ENCODE measurements around the gene ATMIN.

ATMIN gene

DNA sequence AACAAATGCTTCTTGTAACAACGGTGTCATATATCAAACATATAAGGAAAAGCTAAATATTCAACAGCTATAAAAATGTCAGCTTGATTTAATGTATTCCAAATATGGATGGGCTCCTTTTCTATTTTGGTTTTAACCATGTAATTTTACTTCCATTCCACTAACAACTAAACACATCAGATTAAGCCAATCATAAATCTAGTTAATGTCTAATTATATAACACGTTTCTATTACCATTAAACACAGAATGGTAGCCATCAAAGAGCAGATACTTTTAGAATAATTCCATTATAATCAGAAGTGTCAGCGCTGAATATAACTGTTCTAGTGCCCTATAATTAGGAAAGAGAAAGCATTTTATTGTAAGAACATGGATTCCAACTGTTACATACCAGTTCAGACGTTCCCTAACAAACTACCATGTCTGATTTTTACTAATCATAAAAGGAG lies 38.9 kb upstream of the ATMIN start:
- Histone ChIP-seq H3K27me3 (ENCODE audit: insufficient read depth, low read length) (no peaks in the 10 kb centered on the region), H3K4me1 (ENCODE audit: control insufficient read depth, insufficient read depth, low read length, unreplicated experiment) (peaks cover 36% of the 10 kb centered on the region), H3K36me3 (ENCODE audit: insufficient read depth, low read length) (no peaks in the 10 kb centered on the region), H2AFZ (ENCODE audit: low read length, unreplicated experiment) (peak overlapping the region; percentile 55), H3K4me3 (ENCODE audit: low read depth, low read length) (peak overlapping the region; percentile 75), H3K27ac (ENCODE audit: low read depth, low read length) (peak overlapping the region; percentile 42), H3K79me2 (ENCODE audit: control insufficient read depth, insufficient read depth, low read length, unreplicated experiment) (peaks cover 95% of the 10 kb centered on the region)

DNA sequence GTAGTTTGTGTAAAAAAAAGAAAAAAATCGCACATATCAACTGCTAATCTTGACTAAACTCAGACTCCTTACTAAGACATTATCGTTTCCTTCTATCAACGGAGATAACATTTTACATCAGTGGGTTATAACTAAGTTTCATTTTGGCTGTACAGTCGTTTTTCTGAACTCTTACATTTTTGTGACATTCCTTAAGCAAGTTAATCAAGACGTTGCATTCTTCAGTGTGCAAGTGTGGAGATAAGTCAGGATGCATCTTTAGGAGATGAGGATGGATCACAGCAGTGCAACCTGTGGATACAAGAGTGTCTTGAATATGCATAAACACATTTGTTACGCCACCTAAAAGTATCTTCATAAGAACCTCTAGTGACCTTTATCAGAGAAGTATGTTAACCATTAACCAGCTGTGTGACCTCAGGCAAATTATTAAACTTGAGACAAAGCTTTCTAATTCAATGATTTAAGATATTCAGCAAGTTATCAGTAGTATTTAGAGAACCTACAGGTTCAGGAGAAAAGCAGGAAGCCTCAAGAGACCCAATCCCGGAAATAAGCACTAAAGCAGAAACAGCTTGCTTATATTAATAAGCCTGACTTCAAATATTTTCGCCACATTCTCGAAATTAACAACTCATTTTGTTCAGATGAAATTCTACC lies 38.4 kb upstream of the ATMIN start:
- Histone ChIP-seq H3K27ac (ENCODE audit: low read depth, low read length) (peak overlapping the region; percentile 42), H3K4me1 (ENCODE audit: control insufficient read depth, insufficient read depth, low read length, unreplicated experiment) (peaks cover 32% of the 10 kb centered on the region), H3K36me3 (ENCODE audit: insufficient read depth, low read length) (no peaks in the 10 kb centered on the region), H3K27me3 (ENCODE audit: insufficient read depth, low read length) (no peaks in the 10 kb centered on the region), H3K4me3 (ENCODE audit: low read depth, low read length) (peak overlapping the region; percentile 75), H3K79me2 (ENCODE audit: control insufficient read depth, insufficient read depth, low read length, unreplicated experiment) (peaks cover 95% of the 10 kb centered on the region), H2AFZ (ENCODE audit: low read length, unreplicated experiment) (peak overlapping the region; percentile 55)

DNA sequence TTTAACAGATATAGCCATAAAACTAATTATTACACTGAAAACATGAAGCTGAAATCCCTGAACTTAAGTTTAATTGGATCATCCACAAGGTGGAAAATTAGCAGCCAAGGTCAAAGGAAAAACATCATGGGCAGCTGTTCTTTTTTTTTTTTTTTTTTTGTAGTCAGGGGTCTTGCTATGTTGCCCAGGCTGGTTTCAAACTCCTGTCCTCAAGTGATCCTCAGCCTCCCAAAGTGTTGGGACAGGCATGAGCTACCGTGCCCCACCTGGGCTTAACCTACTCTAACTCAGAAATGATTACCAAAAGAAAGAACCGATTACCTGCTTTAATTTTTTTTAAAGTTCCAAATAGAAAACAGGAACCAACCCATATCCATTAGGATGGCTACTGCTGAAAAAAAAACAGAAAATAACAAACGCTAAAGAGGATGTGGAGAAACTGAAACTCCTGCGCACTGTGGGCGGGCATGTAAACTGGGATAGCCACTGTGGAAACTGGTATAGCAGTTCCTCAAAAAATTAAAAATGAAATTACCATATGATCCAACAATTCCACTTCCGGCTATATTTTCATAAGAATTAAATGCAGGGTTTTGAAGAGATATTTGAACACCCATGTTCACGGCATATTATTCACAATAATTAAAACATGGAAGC lies 37.5 kb upstream of the ATMIN start:
- H3K27me3 ChIP-seq (ENCODE audit: insufficient read depth, low read length): no peaks in the 10 kb centered on the region
- H2AFZ ChIP-seq (ENCODE audit: low read length, unreplicated experiment): no peak overlapping the region
- H3K27ac ChIP-seq (ENCODE audit: low read depth, low read length): peak overlapping the region; percentile 42
- H3K4me3 ChIP-seq (ENCODE audit: low read depth, low read length): peak overlapping the region; percentile 75
- peaks cover 96% of the 10 kb centered on the region for H3K79me2 ChIP-seq (ENCODE audit: control insufficient read depth, insufficient read depth, low read length, unreplicated experiment)
- H3K36me3 ChIP-seq (ENCODE audit: insufficient read depth, low read length): no peaks in the 10 kb centered on the region
- H3K4me1 ChIP-seq (ENCODE audit: control insufficient read depth, insufficient read depth, low read length, unreplicated experiment): peaks cover 27% of the 10 kb centered on the region

DNA sequence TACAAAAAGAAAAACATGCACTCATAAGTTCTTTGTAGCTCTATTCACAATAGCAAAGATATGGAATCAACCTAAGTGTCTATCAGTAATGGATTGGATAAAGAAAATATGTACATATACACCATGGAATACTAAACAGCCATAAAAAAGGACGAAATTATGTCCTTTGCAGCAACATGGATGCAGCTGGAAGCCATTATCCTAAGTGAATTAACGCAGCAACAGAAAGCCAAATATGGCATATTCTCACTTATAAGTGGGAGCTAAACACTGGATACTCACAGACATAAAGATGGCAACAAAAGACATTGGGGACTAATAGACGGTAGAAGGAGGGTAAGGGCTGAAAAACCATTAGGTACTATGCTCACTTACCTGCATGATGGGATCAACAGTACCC lies 34.8 kb upstream of the ATMIN start:
- H3K36me3 ChIP-seq (ENCODE audit: insufficient read depth, low read length): no peaks in the 10 kb centered on the region
- peaks cover 27% of the 10 kb centered on the region for H3K4me1 ChIP-seq (ENCODE audit: control insufficient read depth, insufficient read depth, low read length, unreplicated experiment)
- peaks cover 99% of the 10 kb centered on the region for H3K79me2 ChIP-seq (ENCODE audit: control insufficient read depth, insufficient read depth, low read length, unreplicated experiment)
- H3K27ac ChIP-seq (ENCODE audit: low read depth, low read length): no peak overlapping the region
- no peak overlapping the region for H2AFZ ChIP-seq (ENCODE audit: low read length, unreplicated experiment)
- no peaks in the 10 kb centered on the region for H3K27me3 ChIP-seq (ENCODE audit: insufficient read depth, low read length)
- H3K4me3 ChIP-seq (ENCODE audit: low read depth, low read length): no peak overlapping the region

DNA sequence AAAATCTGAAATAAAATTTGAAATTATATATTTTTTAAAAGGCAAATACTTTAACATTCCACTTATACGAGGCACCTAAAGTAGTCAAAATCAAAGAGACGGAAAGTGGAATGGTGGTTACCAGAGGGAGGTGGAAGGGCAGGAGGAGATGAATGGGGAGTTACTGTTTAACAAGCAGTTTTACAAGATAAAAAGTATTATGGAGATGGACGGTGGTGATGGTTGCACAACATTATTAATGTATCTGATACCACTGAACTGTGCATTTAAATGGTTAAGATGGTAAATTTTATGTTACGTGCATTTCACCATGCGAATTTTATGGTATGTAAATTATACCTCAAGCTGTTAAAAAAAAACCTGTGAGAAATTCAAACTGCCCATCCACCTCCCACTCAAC lies 34.3 kb upstream of the ATMIN start:
- no peak overlapping the region for H2AFZ ChIP-seq (ENCODE audit: low read length, unreplicated experiment)
- peaks cover 27% of the 10 kb centered on the region for H3K4me1 ChIP-seq (ENCODE audit: control insufficient read depth, insufficient read depth, low read length, unreplicated experiment)
- no peak overlapping the region for H3K4me3 ChIP-seq (ENCODE audit: low read depth, low read length)
- H3K79me2 ChIP-seq (ENCODE audit: control insufficient read depth, insufficient read depth, low read length, unreplicated experiment): peaks cover 99% of the 10 kb centered on the region
- no peaks in the 10 kb centered on the region for H3K36me3 ChIP-seq (ENCODE audit: insufficient read depth, low read length)
- no peaks in the 10 kb centered on the region for H3K27me3 ChIP-seq (ENCODE audit: insufficient read depth, low read length)
- no peak overlapping the region for H3K27ac ChIP-seq (ENCODE audit: low read depth, low read length)

DNA sequence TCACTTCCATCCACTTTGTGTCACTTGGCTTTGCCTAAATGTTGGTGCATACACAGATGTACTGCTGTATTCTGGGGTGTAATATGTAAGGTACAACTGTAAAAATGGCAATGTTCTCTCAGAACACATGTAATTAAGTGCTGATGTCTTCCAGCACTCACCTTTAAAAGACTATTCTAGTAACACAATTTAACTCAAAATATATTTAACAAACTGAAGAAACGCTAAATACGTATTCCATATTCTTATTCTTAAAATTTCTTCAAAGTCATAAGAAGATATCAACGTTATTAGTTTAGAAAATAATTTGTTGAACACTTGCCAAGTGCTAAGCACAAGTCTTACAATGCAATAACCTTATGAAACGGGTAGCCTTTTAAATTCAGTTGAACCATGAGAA lies 32.6 kb upstream of the ATMIN start:
- H2AFZ ChIP-seq (ENCODE audit: low read length, unreplicated experiment): no peak overlapping the region
- no peaks in the 10 kb centered on the region for H3K36me3 ChIP-seq (ENCODE audit: insufficient read depth, low read length)
- no peaks in the 10 kb centered on the region for H3K27me3 ChIP-seq (ENCODE audit: insufficient read depth, low read length)
- H3K79me2 ChIP-seq (ENCODE audit: control insufficient read depth, insufficient read depth, low read length, unreplicated experiment): peaks cover 90% of the 10 kb centered on the region
- H3K4me1 ChIP-seq (ENCODE audit: control insufficient read depth, insufficient read depth, low read length, unreplicated experiment): peaks cover 19% of the 10 kb centered on the region
- H3K27ac ChIP-seq (ENCODE audit: low read depth, low read length): peak overlapping the region; percentile 75
- H3K4me3 ChIP-seq (ENCODE audit: low read depth, low read length): peak overlapping the region; percentile 73

DNA sequence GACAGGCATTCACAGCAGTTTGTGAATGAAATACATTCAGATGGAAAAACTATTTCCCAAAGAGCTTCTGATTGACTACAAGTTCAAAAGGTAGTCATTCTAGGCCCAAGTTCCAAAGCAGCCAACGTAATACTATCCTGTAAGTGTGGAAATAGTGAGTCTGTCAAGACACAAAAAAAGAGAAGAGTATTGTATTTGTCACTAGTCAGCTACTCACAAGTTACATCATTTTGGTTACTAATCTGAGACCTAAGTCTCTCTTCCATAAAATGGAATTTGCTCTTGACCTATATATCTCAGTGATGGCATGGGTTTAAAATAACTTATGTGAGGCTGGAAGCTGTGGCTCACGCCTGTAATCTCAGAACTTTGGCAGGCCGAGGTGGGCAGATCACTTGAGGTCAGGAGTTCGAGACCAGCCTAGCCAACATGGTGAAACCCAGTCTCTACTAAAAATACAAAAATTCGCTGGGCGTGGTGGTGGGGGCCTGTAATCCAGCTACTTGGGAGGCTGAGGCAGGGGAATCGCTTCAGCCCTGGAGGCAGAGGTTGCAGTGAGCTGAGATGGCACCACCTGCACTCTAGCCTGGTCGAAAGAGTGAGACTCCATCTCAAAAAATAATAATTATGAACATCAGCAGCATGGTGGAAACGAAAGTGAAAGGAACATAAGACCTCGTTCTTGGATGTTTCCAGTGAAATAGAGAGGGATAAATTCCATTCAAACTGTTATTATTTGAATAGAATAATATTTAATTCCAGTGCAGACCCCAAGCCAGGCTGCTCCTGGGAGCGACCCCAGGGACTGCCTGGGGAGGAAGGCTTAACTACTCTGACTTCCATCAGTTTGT lies 31.8 kb upstream of the ATMIN start:
- H3K4me3 ChIP-seq (ENCODE audit: low read depth, low read length): peak overlapping the region; percentile 73
- H3K36me3 ChIP-seq (ENCODE audit: insufficient read depth, low read length): no peaks in the 10 kb centered on the region
- H3K4me1 ChIP-seq (ENCODE audit: control insufficient read depth, insufficient read depth, low read length, unreplicated experiment): peaks cover 26% of the 10 kb centered on the region
- peak overlapping the region; percentile 75 for H3K27ac ChIP-seq (ENCODE audit: low read depth, low read length)
- no peaks in the 10 kb centered on the region for H3K27me3 ChIP-seq (ENCODE audit: insufficient read depth, low read length)
- H3K79me2 ChIP-seq (ENCODE audit: control insufficient read depth, insufficient read depth, low read length, unreplicated experiment): peaks cover 90% of the 10 kb centered on the region
- peak overlapping the region; percentile 6 for H2AFZ ChIP-seq (ENCODE audit: low read length, unreplicated experiment)

DNA sequence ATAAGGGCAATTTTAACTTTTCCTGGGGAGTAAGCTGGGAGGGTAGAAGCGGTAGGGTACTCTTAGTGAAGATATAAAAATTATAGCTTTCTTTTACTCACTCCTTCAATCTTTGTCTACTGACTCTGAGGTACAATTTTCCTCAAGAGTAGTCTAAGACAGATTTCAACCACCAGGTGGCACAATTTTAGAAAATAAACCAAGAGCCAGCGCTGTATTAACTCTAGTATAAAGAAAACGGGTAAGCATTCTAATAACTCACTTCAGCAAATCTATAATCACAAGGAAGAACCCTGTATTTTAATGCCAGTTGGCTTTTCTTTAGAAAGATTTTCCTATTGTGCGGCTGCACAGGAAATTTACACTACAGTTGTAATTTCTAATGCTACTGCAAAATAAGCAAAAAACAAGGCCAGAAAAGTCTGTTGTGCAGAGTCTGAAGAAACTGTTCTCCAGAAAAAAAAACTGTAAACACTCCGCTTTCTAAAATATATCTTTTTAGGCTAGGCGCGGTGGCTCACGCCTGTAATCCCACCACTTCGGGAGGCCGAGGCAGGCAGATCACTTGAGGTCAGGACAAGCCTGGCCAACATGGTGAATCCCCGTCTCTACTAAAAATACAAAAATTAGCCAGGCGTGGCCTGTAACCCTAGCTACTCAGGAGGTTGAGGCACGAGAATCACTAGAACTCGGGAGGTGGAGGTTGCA lies 30.8 kb upstream of the ATMIN start:
- H3K27me3 ChIP-seq (ENCODE audit: insufficient read depth, low read length): no peaks in the 10 kb centered on the region
- peak overlapping the region; percentile 6 for H2AFZ ChIP-seq (ENCODE audit: low read length, unreplicated experiment)
- peak overlapping the region; percentile 73 for H3K4me3 ChIP-seq (ENCODE audit: low read depth, low read length)
- peaks cover 26% of the 10 kb centered on the region for H3K4me1 ChIP-seq (ENCODE audit: control insufficient read depth, insufficient read depth, low read length, unreplicated experiment)
- peaks cover 90% of the 10 kb centered on the region for H3K79me2 ChIP-seq (ENCODE audit: control insufficient read depth, insufficient read depth, low read length, unreplicated experiment)
- H3K27ac ChIP-seq (ENCODE audit: low read depth, low read length): peak overlapping the region; percentile 75
- 0 out of 2 replicates have a peak, but pooled peaks cover 5% of the 10 kb centered on the region for H3K36me3 ChIP-seq (ENCODE audit: insufficient read depth, low read length)

DNA sequence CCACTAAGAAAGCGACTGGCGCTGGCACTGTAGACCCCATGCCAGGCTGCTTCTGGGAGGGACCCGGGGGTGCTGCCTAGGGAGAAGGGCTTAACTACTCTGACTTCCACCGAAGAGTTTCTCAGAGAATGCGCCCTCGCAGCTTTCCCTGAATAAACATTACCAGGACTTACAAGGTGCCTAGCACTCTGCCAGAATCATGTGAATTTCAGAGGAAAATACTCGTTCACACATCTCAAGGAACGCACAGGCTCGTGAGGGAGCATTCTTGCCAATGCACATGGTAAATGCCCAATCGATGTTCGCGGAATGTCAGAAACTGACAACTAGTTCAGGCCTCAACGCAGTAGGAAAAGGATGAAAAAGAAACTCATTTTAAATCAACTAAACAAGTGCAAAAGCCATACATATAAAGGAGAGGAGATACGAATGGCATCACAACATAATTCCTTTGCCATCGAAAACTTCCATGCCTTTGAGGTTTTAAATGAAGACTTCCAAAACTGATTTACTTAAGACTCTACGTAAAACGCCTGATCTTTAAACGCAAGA lies 30.0 kb upstream of the ATMIN start:
- Histone ChIP-seq H3K36me3 (ENCODE audit: insufficient read depth, low read length) (0 out of 2 replicates have a peak, but pooled peaks cover 5% of the 10 kb centered on the region), H3K27me3 (ENCODE audit: insufficient read depth, low read length) (no peaks in the 10 kb centered on the region), H3K4me1 (ENCODE audit: control insufficient read depth, insufficient read depth, low read length, unreplicated experiment) (peaks cover 26% of the 10 kb centered on the region), H3K4me3 (ENCODE audit: low read depth, low read length) (peak overlapping the region; percentile 91), H3K79me2 (ENCODE audit: control insufficient read depth, insufficient read depth, low read length, unreplicated experiment) (peaks cover 90% of the 10 kb centered on the region), H2AFZ (ENCODE audit: low read length, unreplicated experiment) (peak overlapping the region; percentile 0), H3K27ac (ENCODE audit: low read depth, low read length) (peak overlapping the region; percentile 88)
